Upper lobe of left lung (tissue), 4 donors: Measurements from ENCODE around the gene USP48.

Experiments used
- POLR2A ChIP-seq, 4 donors: fragments of 450-650 bp; IDR thresholded peaks; one replicate each; pipeline ENCODE4 v1.5.1; 2016 to 2017; ENCODE audit warnings: antibody characterized with exemption in 4 of 4, mild to moderate bottlenecking in 2 of 4
- POLR2AphosphoS5 ChIP-seq, 2 donors: sonication (generic); formaldehyde crosslinking; IDR thresholded peaks; one replicate each; pipeline ENCODE4 v1.5.1; 2017; ENCODE audit warnings: antibody characterized with exemption in 2 of 2
- TF ChIP-seq, protein P1 (sequence below), 6 experiments: fragments of 450-650 bp in 4 of 6; fragments of 200-600 bp in 2 of 6; sonication (generic) in 2 of 6; IDR thresholded peaks; one replicate each; pipeline ENCODE4 v1.5.1; 2016 to 2019; ENCODE audit warnings: antibody characterized with exemption in 6 of 6

DNA sequence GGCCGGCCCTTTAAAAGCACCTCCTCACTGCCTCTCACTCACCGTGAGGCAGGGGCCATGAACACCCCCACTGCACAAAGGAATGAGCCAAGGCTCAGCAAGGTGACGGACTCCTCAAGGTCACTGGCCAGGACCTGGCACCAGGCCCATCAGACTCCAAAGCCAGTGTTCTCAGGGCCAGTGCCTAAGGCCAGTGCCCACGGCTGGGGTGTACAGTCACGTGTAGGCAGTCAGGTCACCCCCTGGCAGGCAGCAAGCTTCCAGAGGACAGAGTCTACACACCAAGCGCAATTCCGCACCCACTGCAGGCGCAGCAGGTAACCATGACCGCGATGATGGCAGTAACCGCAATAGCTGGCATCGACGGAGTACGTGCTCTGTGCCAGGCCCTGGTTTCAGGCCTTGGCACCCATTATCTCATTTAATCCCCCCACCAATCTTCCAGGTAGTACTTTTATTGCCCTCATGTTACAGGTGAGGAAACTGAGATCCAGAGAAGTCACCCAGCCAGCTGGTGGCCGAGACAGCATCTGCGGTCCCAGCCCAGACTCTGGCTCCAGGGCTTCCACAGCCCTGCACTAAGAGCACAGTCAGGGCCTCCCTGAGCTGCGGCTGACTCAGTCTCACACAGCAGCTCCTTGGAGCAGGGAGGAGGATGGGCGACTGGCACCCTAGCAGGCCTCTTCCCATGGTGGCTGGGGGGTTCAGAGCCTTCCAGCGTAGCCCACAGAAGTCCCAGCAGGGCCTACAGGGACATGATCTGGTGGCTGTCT is 140.8 kb downstream of the USP48 start:
- TF ChIP-seq, protein P1, sequence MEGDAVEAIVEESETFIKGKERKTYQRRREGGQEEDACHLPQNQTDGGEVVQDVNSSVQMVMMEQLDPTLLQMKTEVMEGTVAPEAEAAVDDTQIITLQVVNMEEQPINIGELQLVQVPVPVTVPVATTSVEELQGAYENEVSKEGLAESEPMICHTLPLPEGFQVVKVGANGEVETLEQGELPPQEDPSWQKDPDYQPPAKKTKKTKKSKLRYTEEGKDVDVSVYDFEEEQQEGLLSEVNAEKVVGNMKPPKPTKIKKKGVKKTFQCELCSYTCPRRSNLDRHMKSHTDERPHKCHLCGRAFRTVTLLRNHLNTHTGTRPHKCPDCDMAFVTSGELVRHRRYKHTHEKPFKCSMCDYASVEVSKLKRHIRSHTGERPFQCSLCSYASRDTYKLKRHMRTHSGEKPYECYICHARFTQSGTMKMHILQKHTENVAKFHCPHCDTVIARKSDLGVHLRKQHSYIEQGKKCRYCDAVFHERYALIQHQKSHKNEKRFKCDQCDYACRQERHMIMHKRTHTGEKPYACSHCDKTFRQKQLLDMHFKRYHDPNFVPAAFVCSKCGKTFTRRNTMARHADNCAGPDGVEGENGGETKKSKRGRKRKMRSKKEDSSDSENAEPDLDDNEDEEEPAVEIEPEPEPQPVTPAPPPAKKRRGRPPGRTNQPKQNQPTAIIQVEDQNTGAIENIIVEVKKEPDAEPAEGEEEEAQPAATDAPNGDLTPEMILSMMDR (IDR thresholded peaks at IDR 0.05) = no peak
- no peak for TF ChIP-seq POLR2AphosphoS5 (IDR thresholded peaks at IDR 0.05)
- TF ChIP-seq POLR2A (IDR thresholded peaks at IDR 0.05) = no peak
